ENCODE data around the gene GAL3ST1. TPM values are rescaled to one million over a fixed set of nuclear protein-coding genes. Genes with fewer than 3 reads are reported as not detected.
A peak's percentile ranks its signal among the peaks of the same experiment; 100 is the strongest.
"Not testable (repeated sequence)": the region's sequence is repeated elsewhere in the genome, so short reads cannot be mapped to it uniquely, and the experiment has no call there.

The GAL3ST1 gene
- total RNA-seq, 1 experiment from 2014 or later = 76.4 TPM

DNA sequence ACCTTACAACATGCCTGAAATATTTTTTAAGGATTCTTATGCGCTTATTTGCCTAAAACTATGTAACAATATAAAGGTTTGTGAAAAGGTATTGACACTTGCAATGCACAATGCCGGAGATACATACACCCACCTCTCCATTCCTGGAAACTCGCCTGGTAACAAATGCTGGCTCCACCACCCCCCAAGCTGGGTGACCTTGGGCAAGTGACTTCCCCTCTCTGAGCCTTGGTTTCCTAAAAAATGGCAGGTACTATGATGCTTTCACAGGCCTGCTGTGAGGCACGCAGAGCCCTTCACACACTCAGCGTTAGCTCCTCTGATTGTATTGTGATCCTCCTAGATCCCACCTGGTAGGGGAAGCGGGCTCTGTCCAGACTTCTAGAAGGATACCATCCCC, 2.3 kb downstream of the GAL3ST1 start:
- DNase-seq (ENCODE audit: low read depth) = no peak
- in situ Hi-C loops (cut with HindIII; ENCODE audit: low pct_unique_long_range_greater_than_20kb, low sequenced_read_pairs) = no loop called here

GRCh38 chr22:30569674-30570202, 4.7 kb downstream of the GAL3ST1 start:
- in situ Hi-C loops (cut with HindIII; ENCODE audit: low pct_unique_long_range_greater_than_20kb, low sequenced_read_pairs) = no loop called here
- no peak for DNase-seq (ENCODE audit: low read depth)

DNA sequence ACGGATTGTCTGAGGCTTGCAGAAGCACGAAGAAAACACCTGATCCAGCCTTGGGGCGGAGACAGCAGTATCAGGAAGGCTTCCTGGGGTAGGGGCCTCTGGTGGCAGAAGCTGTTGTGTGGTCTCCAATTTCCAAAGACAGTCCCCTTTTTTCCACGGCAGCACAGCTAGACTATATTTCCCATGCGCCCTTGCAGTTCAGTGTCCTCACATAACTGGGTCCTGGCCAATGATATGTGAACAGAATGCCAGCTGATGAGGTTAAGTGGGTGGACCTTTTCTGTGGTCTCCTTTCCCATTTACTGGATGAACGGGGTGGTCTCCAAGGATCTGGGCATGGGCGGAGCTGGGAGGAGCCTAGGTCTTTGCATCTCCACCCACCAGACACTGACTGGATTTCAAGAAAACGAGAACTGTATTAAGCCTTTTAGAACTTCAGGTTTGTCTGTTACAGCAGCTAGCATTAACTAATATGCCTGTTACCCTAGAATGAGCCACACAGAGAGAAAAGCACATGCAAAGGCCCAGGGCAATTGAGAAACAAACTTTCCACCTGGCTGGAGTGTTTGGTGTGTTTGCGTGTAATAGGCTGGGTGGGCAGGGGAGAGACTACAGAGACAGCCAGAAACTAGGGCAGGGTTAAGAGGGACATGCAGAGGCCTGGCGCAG, 6.2 kb downstream of the GAL3ST1 start:
- DNase-seq (ENCODE audit: low read depth) = no peak
- in situ Hi-C loops (cut with HindIII; ENCODE audit: low pct_unique_long_range_greater_than_20kb, low sequenced_read_pairs) = no loop called here

DNA sequence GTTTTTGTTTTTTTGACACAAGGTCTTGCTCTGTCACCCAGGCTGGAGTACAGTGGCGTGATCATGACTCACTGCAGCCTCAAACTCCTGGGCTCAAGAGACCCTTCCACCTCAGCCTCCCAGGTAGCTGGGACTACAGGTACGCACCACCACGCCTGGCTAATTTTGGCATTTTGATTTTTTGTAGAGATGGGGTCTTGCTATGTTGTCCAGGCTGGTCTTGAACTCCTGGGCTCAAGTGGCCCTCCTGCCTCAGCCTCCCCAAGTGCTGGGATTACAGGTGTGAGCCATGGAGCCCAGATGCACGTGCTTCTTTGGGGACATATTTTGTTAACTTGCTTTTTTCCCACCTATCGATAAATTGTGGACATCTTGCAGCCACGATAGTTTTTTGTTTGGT, 7.2 kb downstream of the GAL3ST1 start:
- DNase-seq (ENCODE audit: low read depth); in situ Hi-C loops (cut with HindIII; ENCODE audit: low pct_unique_long_range_greater_than_20kb, low sequenced_read_pairs): not testable (repeated sequence)

DNA sequence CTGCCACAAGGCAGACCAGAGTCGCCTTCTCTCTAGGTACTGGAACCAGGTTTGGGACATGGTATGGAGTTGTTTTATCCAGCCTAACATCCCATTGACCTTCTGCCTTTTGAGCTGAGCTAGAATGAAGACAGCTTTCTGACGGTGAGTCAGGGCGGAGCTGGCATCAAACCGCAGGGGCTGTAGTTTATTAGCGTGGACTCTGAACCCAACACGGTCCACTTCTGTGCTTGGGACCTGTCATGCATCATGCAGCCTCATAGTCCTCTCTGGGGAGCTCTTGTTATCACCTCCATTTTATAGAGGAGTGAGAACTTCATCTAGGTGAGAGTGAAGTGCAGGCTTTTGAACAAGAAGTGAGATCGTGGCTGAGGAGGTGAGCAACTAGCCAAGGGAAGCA, 8.3 kb downstream of the GAL3ST1 start:
- peak; percentile 75 for DNase-seq (ENCODE audit: low read depth)
- in situ Hi-C loops (cut with HindIII; ENCODE audit: low pct_unique_long_range_greater_than_20kb, low sequenced_read_pairs) = no loop called here

GRCh38 chr22:30565341-30565740, 9.1 kb downstream of the GAL3ST1 start:
- no peak for DNase-seq (ENCODE audit: low read depth)
- in situ Hi-C loops (cut with HindIII; ENCODE audit: low pct_unique_long_range_greater_than_20kb, low sequenced_read_pairs) = no loop called here

DNA sequence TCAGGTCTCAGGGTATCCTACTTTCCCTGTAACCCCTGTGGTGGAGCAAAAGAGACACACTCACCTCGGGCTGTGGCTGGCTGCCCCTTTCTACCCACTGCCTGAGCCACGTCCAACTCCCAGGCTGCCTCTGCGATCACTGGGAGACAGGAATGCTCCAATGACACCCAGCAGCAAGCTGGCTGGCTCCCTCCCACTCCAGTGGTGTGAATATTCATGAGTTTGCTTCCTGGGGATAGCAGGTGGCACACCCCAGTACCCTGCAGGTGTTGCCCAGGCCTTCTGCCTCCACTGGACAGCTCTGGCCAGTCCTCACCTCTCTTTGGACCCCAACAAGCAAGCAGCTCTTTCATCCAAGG, 9.7 kb downstream of the GAL3ST1 start:
- in situ Hi-C loops (cut with HindIII; ENCODE audit: low pct_unique_long_range_greater_than_20kb, low sequenced_read_pairs) = no loop called here
- peak; percentile 71 for DNase-seq (ENCODE audit: low read depth)

DNA sequence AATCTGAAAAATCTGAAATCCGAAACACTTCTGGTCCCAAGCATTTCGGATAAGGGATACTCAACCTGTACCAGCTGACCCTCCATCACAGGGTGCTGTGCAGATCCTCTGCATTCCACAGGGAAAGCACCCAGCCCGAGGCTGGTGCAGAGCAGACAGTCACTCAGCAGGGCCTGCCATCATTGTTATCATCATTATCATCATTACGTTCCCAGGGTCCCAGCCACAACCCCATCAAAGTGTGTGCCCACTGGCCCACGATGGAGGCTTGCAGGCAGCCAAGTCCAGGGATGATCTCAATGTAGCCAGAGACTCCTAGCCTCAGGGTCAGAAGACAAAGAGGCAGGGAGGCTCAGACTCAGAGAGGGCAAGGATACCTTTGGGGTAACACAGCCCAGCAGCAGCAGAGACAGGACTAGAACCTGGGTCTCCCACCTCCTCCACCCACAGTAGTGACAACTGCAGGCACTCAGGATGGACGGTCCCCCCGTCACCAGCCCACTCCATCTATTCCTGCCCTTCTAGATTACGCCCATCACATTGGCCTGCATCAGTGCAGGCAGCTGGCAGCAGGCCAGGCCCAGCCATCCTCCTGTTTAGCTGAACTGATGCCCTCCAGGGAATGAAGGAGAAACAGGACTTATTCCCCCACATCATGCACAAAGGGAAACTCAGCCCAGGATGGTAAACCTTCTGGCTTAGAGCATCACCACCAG, 10.3 kb downstream of the GAL3ST1 start:
- in situ Hi-C loops (cut with HindIII; ENCODE audit: low pct_unique_long_range_greater_than_20kb, low sequenced_read_pairs) = no loop called here

GRCh38 chr22:30562366-30562765, 12.1 kb downstream of the GAL3ST1 start:
- in situ Hi-C loops (cut with HindIII; ENCODE audit: low pct_unique_long_range_greater_than_20kb, low sequenced_read_pairs) = no loop called here
- peak; percentile 98 for DNase-seq (ENCODE audit: low read depth)

More for the DNA sequence above, 10.3 kb downstream of the GAL3ST1 start:
- DNase-seq (ENCODE audit: low read depth) = no peak

DNA sequence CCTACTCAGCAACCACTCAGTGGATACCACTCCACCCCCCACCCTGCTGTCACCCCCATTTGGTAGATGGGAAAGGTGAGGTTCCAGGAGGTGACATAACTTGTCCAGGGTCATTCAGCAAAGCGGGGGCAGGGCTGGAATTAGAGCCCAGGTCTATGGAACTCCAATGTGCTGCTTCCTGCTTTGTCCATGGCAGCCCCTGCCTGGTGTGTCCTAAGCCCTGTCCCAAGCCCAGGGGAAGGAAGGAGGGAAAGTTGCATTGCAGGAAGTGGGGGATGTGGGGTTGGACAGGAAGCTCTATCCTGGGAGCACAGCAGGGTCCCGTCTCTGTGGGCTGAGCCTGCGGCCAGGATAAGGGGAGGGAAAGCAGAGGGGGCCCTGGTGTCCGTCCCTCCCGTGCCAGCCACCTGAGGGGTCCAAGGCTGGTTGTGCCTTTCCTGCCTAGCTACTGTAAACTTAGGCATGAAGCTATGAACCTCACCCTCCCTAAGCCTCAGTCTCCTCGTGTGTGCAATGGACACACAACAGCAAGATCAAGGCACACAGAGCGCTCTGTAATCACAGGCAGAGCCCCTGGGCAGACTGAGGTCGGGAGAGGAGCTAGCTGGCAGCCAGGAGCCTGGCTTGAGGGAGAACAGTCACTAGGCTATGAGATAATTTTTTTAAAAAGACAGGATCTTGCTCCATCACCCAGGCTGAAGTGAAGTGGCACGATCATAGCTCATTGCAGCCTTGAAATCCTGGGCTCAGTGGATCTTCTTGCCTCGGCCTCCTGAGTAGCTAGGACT, 12.9 kb downstream of the GAL3ST1 start:
- in situ Hi-C loops (cut with HindIII; ENCODE audit: low pct_unique_long_range_greater_than_20kb, low sequenced_read_pairs) = no loop called here
- DNase-seq (ENCODE audit: low read depth) = no peak

GRCh38 chr22:30560643-30561202, 13.7 kb downstream of the GAL3ST1 start:
- DNase-seq (ENCODE audit: low read depth) = peak; percentile 48
- in situ Hi-C loops (cut with HindIII; ENCODE audit: low pct_unique_long_range_greater_than_20kb, low sequenced_read_pairs) = not testable (repeated sequence)

GRCh38 chr22:30559889-30560288, 14.6 kb downstream of the GAL3ST1 start:
- in situ Hi-C loops (cut with HindIII; ENCODE audit: low pct_unique_long_range_greater_than_20kb, low sequenced_read_pairs) = no loop called here

DNA sequence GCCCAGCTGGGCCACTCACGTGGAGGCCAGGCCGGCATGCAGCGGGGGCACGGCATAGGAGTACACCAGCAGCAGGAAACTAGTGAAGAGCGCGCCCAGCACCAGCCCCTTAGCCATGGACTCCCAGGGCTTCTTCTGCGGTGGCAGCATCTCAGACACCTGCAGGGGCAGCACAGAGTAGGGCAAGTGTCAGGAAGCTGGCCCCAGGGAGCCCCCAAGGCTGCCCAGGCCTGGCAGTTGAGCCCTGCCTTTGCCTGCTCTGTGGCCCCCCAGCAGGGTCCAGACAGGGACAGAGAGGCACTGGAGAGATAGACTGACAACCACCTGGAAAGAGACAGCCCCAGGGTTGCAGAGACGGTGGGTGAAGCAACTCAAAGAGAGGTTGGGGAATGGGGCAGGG, 17.2 kb downstream of the GAL3ST1 start:
- in situ Hi-C loops (cut with HindIII; ENCODE audit: low pct_unique_long_range_greater_than_20kb, low sequenced_read_pairs) = no loop called here
- no peak for DNase-seq (ENCODE audit: low read depth)

More at GRCh38 chr22:30559889-30560288, 14.6 kb downstream of the GAL3ST1 start:
- DNase-seq (ENCODE audit: low read depth) = no peak

DNA sequence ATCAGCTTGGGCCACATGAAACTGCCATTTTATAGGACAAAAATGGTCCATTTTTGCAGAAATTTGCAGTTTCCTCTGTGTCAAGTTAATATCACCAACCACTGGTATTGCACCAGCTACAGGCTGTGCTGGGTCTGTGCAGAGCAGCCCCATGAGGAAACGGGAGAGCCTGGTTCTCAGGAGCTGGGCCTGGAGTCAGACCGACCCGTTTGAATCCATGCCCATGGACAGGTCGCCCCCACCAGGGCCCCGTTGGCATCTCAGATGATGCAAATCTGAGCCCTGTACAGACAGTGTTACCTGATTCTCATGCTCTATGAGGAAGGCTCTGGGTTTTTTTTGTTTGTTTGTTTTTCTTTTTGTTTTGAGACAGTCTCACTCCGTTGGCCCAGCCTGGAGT, 18.1 kb downstream of the GAL3ST1 start:
- DNase-seq (ENCODE audit: low read depth) = no peak
- in situ Hi-C loops (cut with HindIII; ENCODE audit: low pct_unique_long_range_greater_than_20kb, low sequenced_read_pairs) = no loop called here

DNA sequence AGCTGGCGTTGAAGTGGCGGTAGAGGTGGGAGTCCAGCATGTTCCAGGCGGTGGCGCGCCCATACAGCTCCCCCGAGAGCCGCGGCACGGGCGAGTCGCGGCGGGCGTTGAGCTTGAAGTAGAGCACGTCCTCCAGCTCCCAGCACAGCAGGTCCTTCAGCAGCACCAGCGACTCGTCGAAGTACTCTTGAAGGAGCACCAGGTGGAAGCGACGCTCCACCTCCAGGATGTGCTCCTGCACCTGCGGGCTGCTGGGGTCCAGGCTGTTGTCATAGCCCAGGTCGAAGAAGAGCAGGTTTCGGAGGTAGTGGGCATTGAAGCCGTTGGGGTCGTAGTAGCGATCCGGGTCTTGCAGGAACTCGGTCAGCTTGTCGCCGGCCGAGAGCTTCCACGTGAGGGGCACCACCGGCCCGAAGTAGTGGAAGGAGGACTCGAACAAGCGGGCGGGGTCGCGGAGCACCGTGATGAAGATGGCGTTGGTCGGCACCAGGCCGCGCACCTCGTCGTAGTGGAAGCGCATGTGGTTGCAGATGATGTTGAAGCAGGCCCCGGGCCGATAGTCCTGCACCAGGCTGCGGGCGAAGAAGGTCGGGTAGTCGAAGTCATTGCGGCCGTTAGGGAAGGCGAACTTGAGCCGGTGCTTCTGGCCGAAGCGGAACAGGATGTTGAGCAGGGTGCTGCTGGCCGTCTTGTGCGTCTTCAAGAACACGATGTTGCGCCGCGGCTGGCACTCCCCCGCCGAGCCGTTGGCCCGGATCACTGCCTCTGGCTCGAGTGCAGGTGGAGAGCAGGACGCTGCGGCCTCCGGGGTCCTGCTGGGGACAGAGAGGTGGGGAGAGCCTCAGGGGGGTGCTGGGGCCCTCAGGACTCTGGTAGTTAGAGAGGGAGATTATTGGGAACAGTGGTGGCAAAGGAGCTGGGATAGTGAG, 18.9 kb downstream of the GAL3ST1 start:
- DNase-seq (ENCODE audit: low read depth) = no peak
- in situ Hi-C loops (cut with HindIII; ENCODE audit: low pct_unique_long_range_greater_than_20kb, low sequenced_read_pairs) = no loop called here

DNA sequence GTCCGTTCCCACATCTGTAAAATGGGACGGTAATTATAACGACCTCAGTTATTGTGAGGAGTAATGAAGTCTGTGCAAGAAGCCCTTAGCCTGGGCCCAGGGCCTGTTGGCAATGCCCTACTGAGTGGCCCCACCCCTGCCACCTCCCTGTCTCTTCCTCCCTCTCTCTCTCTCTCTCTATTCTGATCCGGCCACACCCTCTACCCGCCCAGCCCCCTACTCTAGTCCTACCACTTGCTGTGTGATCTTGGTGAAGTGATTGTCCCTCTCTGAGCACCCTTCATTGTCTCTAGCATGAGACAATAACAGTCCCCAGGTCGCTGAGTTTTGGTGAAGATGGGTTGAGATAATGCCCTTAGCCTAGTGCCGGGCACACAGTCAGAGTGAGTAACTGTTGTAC, 20.5 kb downstream of the GAL3ST1 start:
- in situ Hi-C loops (cut with HindIII; ENCODE audit: low pct_unique_long_range_greater_than_20kb, low sequenced_read_pairs) = no loop called here
- DNase-seq (ENCODE audit: low read depth) = no peak

GRCh38 chr22:30552719-30553118, 21.7 kb downstream of the GAL3ST1 start:
- DNase-seq (ENCODE audit: low read depth) = no peak
- in situ Hi-C loops (cut with HindIII; ENCODE audit: low pct_unique_long_range_greater_than_20kb, low sequenced_read_pairs) = no loop called here

DNA sequence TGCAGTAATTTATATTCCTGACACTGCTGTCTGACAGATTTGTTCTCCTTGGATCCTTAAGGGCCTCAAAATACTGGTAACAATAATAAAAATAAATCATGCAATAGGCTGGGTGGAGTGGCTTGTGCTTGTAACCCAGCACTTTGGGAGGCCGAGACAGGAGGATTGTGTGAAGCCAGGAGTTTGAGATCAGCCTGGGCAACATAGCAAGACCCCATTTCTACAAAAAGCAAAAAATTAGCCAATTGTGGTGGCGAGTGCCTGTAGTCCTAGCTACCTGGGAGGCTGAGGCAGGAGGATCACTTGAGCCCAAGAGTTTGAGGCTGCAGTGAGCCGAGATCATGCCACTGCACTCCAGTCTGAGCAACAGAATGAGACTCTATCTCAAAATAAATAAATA, 22.7 kb downstream of the GAL3ST1 start:
- DNase-seq (ENCODE audit: low read depth); in situ Hi-C loops (cut with HindIII; ENCODE audit: low pct_unique_long_range_greater_than_20kb, low sequenced_read_pairs): not testable (repeated sequence)

Measured in Caki2 (cell line).